WTC11 (cell line): ENCODE results near the gene PPARD. TPM values are rescaled to one million over a fixed set of nuclear protein-coding genes. Genes with fewer than 3 reads are reported as not detected.

Experiments
- ATAC-seq: fragments of 200-7000 bp; cut with Tn5 transposase; 2 replicates; pipeline ENCODE4 v1.10.0; 2021; ENCODE audit warnings: mild to moderate bottlenecking, moderate library complexity
- CTCF ChIA-PET: fragments of 300-600 bp; sonication (Branson Sonifier 250); formaldehyde crosslinking; loops from one replicate; lab custom pipeline; 2021; ENCODE audit warnings: antibody characterized with exemption; lab: Charles Lee
- POLR2A ChIA-PET: fragments of 350-600 bp; sonication (Branson Sonifier 250); formaldehyde crosslinking; loops from one replicate; lab custom pipeline; 2021; ENCODE audit warnings: antibody characterized with exemption; lab: Charles Lee
- DNase-seq: peaks from one replicate; pipeline ENCODE4 v3.0.0; 2021; ENCODE audit warnings: low spot score
- H3K27ac Mint-ChIP-seq: 2 replicates; pipeline ENCODE4 v1.8.0; 2021; ENCODE audit warnings: mixed read lengths
- H3K27me3 Mint-ChIP-seq: 2 replicates; pipeline ENCODE4 v1.8.0; 2021; ENCODE audit warnings: low read depth, mild to moderate bottlenecking, moderate library complexity, mixed read lengths
- H3K36me3 Mint-ChIP-seq: 2 replicates; pipeline ENCODE4 v1.8.0; 2021; ENCODE audit warnings: mixed read lengths
- H3K4me1 Mint-ChIP-seq: 2 replicates; pipeline ENCODE4 v1.8.0; 2022; ENCODE audit warnings: mixed read lengths
- H3K4me3 Mint-ChIP-seq: 2 replicates; pipeline ENCODE4 v1.8.0; 2021; ENCODE audit warnings: mild to moderate bottlenecking, moderate library complexity, mixed read lengths
- H3K9me3 Mint-ChIP-seq: 2 replicates; pipeline ENCODE4 v1.8.0; 2021; ENCODE audit warnings: mixed read lengths
- GABPB1 ChIP-seq: sonication (generic); formaldehyde crosslinking; IDR thresholded peaks from 2 replicates; pipeline ENCODE4 v1.8.1; 2023; ENCODE audit warnings: mild to moderate bottlenecking, missing genetic modification reagents
- GRHL2 ChIP-seq: fragments of 250-450 bp; sonication (Bioruptor Pico); IDR thresholded peaks from 2 replicates; pipeline ENCODE4 v1.8.0; 2022; ENCODE audit warnings: mild to moderate bottlenecking, moderate library complexity; ENCODE audit not compliant: insufficient replicate concordance, severe bottlenecking
- HMGA2 ChIP-seq: fragments of 250-450 bp; sonication (Bioruptor Pico); IDR thresholded peaks from 2 replicates; pipeline ENCODE4 v1.4.0; 2021; ENCODE audit warnings: mild to moderate bottlenecking, moderate library complexity
- IRF2 ChIP-seq: sonication (generic); formaldehyde crosslinking; IDR thresholded peaks from 2 replicates; pipeline ENCODE4 v1.8.0; 2022; ENCODE audit warnings: low read depth, missing genetic modification reagents, borderline replicate concordance
- KAT7 ChIP-seq: sonication (generic); formaldehyde crosslinking; IDR thresholded peaks from 2 replicates; pipeline ENCODE4 v1.8.1; 2023; ENCODE audit warnings: missing genetic modification reagents, mild to moderate bottlenecking, borderline replicate concordance
- SMAD3 ChIP-seq: sonication (generic); formaldehyde crosslinking; IDR thresholded peaks from 2 replicates; pipeline ENCODE4 v1.8.0; 2022; ENCODE audit warnings: missing genetic modification reagents, mild to moderate bottlenecking, borderline replicate concordance
- ZNF317 ChIP-seq: sonication (generic); formaldehyde crosslinking; IDR thresholded peaks from 2 replicates; pipeline ENCODE4 v1.8.1; 2023; ENCODE audit warnings: low read depth, mild to moderate bottlenecking, moderate library complexity, missing genetic modification reagents, borderline replicate concordance
- ZNF416 ChIP-seq: fragments of 250-450 bp; sonication (Bioruptor Pico); IDR thresholded peaks from 2 replicates; pipeline ENCODE4 v1.9.0; 2021; ENCODE audit warnings: mild to moderate bottlenecking, inconsistent platforms
- total RNA-seq: library from RNA; stranded (reverse); gene quantifications from 3 replicates; pipeline ENCODE4 v1.2.3, GENCODE V29; 2021
- TF ChIP-seq, protein P1 (sequence below): fragments of 250-450 bp; sonication (Bioruptor Pico); IDR thresholded peaks from 2 replicates; pipeline ENCODE4 v1.9.0; 2021; ENCODE audit warnings: mild to moderate bottlenecking, borderline replicate concordance
- TF ChIP-seq, protein P2 (sequence below): sonication (generic); formaldehyde crosslinking; IDR thresholded peaks from 2 replicates; pipeline ENCODE4 v1.8.1; 2023; ENCODE audit warnings: mild to moderate bottlenecking, missing genetic modification reagents, moderate library complexity
- TF ChIP-seq, protein P3 (sequence below): sonication (generic); formaldehyde crosslinking; IDR thresholded peaks from 2 replicates; pipeline ENCODE4 v1.8.1; 2022; ENCODE audit warnings: missing genetic modification reagents, borderline replicate concordance
- TF ChIP-seq, protein P4 (sequence below): fragments of 250-450 bp; sonication (Bioruptor Pico); IDR thresholded peaks from 2 replicates; pipeline ENCODE4 v1.9.0; 2021; ENCODE audit warnings: mild to moderate bottlenecking
- TF ChIP-seq, protein P5 (sequence below): fragments of 250-450 bp; sonication (Bioruptor Pico); conservative IDR thresholded peaks from 2 replicates; pipeline ENCODE4 v1.9.0; 2021; ENCODE audit warnings: mild to moderate bottlenecking
- TF ChIP-seq, protein P6 (sequence below): sonication (generic); formaldehyde crosslinking; IDR thresholded peaks from 2 replicates; pipeline ENCODE4 v1.8.1; 2022; ENCODE audit warnings: low read depth, mild to moderate bottlenecking, moderate library complexity, missing genetic modification reagents, borderline replicate concordance

The PPARD gene
- total RNA-seq, 1 experiment from 2014 or later, result 14.7 TPM

DNA sequence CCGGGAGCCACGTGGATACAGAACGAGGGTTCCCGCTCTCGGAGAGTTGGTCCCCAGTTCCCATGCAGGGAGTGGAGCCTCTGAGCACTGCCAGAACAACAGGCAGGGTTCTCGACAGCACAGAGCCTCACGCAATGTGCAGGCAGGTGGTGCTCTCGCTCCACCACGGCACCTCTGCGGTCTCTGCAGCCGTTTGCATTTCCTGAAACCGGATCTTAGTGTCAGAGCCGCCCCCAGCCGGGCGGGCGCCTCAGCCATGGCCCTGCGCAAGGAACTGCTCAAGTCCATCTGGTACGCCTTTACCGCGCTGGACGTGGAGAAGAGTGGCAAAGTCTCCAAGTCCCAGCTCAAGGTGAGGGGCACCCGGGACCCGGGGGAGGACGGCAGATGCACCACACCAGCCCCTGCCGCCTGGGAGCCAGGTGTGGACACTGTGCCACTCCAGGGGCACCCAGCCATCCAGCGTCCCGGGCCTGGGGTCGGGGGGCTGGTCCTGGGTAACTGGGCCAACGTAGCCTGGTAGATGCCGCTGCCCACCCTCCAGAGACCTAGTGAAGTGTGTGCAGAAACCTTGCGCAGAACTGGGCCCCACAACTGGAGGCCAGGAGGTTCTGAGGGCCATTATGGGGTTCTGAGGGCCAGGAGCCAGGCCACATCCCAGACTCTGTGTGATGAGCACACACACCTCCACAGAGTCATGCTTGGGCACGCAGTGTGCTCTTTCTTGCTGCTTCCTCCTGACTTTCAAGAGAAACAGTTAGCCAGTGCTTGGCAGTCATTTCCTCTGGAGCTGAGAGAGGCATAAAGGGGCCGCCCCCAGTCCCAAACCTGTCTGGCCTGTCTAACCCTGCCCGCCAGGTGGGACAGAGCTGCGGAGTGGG, 44.5 kb upstream of the PPARD start, which contains the start of gene DEF6 (continued):
- TF ChIP-seq, protein P1, sequence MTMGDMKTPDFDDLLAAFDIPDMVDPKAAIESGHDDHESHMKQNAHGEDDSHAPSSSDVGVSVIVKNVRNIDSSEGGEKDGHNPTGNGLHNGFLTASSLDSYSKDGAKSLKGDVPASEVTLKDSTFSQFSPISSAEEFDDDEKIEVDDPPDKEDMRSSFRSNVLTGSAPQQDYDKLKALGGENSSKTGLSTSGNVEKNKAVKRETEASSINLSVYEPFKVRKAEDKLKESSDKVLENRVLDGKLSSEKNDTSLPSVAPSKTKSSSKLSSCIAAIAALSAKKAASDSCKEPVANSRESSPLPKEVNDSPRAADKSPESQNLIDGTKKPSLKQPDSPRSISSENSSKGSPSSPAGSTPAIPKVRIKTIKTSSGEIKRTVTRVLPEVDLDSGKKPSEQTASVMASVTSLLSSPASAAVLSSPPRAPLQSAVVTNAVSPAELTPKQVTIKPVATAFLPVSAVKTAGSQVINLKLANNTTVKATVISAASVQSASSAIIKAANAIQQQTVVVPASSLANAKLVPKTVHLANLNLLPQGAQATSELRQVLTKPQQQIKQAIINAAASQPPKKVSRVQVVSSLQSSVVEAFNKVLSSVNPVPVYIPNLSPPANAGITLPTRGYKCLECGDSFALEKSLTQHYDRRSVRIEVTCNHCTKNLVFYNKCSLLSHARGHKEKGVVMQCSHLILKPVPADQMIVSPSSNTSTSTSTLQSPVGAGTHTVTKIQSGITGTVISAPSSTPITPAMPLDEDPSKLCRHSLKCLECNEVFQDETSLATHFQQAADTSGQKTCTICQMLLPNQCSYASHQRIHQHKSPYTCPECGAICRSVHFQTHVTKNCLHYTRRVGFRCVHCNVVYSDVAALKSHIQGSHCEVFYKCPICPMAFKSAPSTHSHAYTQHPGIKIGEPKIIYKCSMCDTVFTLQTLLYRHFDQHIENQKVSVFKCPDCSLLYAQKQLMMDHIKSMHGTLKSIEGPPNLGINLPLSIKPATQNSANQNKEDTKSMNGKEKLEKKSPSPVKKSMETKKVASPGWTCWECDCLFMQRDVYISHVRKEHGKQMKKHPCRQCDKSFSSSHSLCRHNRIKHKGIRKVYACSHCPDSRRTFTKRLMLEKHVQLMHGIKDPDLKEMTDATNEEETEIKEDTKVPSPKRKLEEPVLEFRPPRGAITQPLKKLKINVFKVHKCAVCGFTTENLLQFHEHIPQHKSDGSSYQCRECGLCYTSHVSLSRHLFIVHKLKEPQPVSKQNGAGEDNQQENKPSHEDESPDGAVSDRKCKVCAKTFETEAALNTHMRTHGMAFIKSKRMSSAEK, result 0 out of 2 replicates have a peak, but pooled peaks have one; percentile 45
- TF ChIP-seq ZNF416 (CRISPR knock-in tag) (no peak), ZNF317 (no peak), GRHL2 (no peak), KAT7 (CRISPR knock-in tag) (0 out of 2 replicates have a peak, but pooled peaks have one; percentile 64), GABPB1 (CRISPR knock-in tag) (peak; percentile 81)
- TF ChIP-seq, protein P2, sequence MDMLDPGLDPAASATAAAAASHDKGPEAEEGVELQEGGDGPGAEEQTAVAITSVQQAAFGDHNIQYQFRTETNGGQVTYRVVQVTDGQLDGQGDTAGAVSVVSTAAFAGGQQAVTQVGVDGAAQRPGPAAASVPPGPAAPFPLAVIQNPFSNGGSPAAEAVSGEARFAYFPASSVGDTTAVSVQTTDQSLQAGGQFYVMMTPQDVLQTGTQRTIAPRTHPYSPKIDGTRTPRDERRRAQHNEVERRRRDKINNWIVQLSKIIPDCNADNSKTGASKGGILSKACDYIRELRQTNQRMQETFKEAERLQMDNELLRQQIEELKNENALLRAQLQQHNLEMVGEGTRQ (CRISPR knock-in tag), result no peak
- TF ChIP-seq, protein P3, sequence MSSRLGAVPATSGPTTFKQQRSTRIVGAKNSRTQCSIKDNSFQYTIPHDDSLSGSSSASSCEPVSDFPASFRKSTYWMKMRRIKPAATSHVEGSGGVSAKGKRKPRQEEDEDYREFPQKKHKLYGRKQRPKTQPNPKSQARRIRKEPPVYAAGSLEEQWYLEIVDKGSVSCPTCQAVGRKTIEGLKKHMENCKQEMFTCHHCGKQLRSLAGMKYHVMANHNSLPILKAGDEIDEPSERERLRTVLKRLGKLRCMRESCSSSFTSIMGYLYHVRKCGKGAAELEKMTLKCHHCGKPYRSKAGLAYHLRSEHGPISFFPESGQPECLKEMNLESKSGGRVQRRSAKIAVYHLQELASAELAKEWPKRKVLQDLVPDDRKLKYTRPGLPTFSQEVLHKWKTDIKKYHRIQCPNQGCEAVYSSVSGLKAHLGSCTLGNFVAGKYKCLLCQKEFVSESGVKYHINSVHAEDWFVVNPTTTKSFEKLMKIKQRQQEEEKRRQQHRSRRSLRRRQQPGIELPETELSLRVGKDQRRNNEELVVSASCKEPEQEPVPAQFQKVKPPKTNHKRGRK (CRISPR knock-in tag), result no peak
- TF ChIP-seq, protein P4, sequence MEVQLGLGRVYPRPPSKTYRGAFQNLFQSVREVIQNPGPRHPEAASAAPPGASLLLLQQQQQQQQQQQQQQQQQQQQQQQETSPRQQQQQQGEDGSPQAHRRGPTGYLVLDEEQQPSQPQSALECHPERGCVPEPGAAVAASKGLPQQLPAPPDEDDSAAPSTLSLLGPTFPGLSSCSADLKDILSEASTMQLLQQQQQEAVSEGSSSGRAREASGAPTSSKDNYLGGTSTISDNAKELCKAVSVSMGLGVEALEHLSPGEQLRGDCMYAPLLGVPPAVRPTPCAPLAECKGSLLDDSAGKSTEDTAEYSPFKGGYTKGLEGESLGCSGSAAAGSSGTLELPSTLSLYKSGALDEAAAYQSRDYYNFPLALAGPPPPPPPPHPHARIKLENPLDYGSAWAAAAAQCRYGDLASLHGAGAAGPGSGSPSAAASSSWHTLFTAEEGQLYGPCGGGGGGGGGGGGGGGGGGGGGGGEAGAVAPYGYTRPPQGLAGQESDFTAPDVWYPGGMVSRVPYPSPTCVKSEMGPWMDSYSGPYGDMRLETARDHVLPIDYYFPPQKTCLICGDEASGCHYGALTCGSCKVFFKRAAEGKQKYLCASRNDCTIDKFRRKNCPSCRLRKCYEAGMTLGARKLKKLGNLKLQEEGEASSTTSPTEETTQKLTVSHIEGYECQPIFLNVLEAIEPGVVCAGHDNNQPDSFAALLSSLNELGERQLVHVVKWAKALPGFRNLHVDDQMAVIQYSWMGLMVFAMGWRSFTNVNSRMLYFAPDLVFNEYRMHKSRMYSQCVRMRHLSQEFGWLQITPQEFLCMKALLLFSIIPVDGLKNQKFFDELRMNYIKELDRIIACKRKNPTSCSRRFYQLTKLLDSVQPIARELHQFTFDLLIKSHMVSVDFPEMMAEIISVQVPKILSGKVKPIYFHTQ (CRISPR knock-in tag), result no peak

DNA sequence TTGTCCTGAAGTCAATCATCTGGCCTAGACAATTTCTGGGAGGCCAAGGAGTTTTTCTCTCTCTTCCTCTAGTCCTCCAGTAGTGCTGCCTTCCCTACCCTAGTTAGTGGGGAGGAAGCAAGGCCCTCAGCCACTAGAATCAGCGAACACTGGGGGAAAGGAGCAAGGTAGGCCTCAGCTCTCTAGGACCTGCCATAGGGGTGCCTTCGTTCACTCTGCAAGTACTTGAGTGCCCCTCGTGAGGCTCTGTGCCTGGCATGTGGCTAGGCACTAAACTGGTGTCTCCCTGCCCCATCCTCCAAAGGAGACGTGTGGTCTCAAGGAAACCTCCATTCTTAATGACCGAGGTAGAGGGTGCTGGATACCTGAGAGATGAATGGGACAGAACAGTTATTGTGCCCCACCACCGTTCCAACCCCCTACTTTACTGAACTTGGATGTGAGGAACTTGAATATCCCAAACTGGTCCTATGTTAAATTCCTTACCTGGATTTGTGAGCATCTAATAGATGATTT, 43.7 kb upstream of the PPARD start:
- no peak for ATAC-seq
- H3K4me3 Mint-ChIP-seq, result peak overlapping the region; percentile 42
- no peak overlapping the region for H3K27ac Mint-ChIP-seq
- TF ChIP-seq SMAD3 (CRISPR knock-in tag), result no peak
- TF ChIP-seq IRF2 (CRISPR knock-in tag), result no peak
- TF ChIP-seq, protein P5, sequence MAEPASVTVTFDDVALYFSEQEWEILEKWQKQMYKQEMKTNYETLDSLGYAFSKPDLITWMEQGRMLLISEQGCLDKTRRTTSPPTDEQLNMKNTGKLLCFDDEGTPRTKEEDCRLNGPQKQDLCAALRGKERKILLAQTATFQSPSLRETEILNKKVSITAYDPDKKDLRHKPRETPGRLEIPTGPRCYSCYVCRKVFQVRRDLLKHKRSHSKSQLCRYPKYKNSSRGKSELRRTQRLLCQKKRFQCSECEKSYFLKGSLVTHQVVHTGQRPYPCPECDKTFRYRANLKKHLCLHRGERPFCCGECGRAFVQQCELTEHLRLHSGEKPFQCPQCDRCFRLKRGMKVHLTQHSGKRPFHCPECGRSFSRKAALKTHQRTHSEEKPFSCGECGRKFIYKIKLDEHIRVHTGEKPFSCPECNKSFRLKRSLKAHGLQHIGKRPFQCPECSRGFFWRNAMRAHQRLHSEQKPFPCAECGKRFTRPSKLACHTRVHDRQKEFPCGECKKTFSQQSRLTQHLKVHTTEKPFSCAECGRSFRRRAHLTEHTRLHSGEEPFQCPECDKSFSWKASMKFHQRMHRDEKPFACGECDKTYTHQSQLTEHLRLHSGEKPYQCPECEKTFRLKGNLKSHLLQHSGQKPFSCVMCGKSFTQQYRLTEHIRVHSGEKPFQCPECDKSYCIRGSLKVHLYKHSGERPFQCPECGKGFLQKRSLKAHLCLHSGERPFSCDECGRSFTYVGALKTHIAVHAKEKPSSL (CRISPR knock-in tag), result no peak
- TF ChIP-seq HMGA2 (CRISPR knock-in tag), result no peak
- TF ChIP-seq, protein P6, sequence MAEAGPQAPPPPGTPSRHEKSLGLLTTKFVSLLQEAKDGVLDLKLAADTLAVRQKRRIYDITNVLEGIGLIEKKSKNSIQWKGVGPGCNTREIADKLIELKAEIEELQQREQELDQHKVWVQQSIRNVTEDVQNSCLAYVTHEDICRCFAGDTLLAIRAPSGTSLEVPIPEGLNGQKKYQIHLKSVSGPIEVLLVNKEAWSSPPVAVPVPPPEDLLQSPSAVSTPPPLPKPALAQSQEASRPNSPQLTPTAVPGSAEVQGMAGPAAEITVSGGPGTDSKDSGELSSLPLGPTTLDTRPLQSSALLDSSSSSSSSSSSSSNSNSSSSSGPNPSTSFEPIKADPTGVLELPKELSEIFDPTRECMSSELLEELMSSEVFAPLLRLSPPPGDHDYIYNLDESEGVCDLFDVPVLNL, result no peak
- DNase-seq, result no peak
- POLR2A ChIA-PET, result interaction anchor here (0.6 to 1.1 kb wide), 2 partner anchors 173 to 634 kb away, joined by 3 to 8 read pairs; no protein-coding TSS in a partner anchor
- H3K36me3 Mint-ChIP-seq, result peaks cover 8% of the 10 kb centered on the region
- no peaks in the 10 kb centered on the region for H3K9me3 Mint-ChIP-seq
- 0 out of 2 replicates have a peak, but pooled peaks cover 4% of the 10 kb centered on the region for H3K27me3 Mint-ChIP-seq
- CTCF ChIA-PET, result interaction anchor here (0.7 to 4.3 kb wide), 5 partner anchors 29 to 153 kb away, joined by 5 to 35 read pairs (median 20); partner anchors contain the start of genes FANCE and PPARD
- peaks cover 42% of the 10 kb centered on the region for H3K4me1 Mint-ChIP-seq
